Gastrocnemius medialis (tissue), 4 donors: ENCODE data around the gene CDY2A. TPM values are rescaled to one million over a fixed set of nuclear protein-coding genes. Genes with fewer than 3 reads are reported as not detected.
"Not testable (repeated sequence)": the region's sequence is repeated elsewhere in the genome, so short reads cannot be mapped to it uniquely, and the experiment has no call there.

Experiments used
- ATAC-seq, 2 donors: fragments of 150-250 bp; one replicate each; pipeline ENCODE4 v1.9.1; 2016
- DNase-seq, 2 donors: peaks; one replicate each; pipeline ENCODE4 v3.0.0-alpha.2; 2019
- H3K27ac ChIP-seq, 4 donors: fragments of 200-600 bp; sonication (generic); 1 replicate in 1 of 4; 2 replicates in 3 of 4; pipeline ENCODE4 v1.5.1; 2016 to 2018; ENCODE audit warnings: mild to moderate bottlenecking in 2 of 4, moderate library complexity in 1 of 4
- H3K27me3 ChIP-seq, 3 donors: fragments of 200-600 bp; sonication (generic) in 2 of 3; 1 replicate in 1 of 3; 2 replicates in 2 of 3; pipeline versions ENCODE4 v1.5.1 to v1.6.0; 2016 to 2019; ENCODE audit warnings: mild to moderate bottlenecking in 1 of 3, moderate library complexity in 1 of 3
- H3K36me3 ChIP-seq, 2 donors: fragments of 200-600 bp; sonication (generic) in 1 of 2; one replicate each; pipeline ENCODE4 v1.5.1; 2017 to 2018
- H3K4me1 ChIP-seq, 2 donors: fragments of 200-600 bp; sonication (generic) in 1 of 2; one replicate each; pipeline ENCODE4 v1.5.1; 2016 to 2017; ENCODE audit warnings: mild to moderate bottlenecking in 2 of 2
- H3K4me3 ChIP-seq, 4 donors: fragments of 200-600 bp; sonication (generic) in 3 of 4; 1 replicate in 1 of 4; 2 replicates in 3 of 4; pipeline ENCODE4 v1.5.1; 2016 to 2019; ENCODE audit warnings: mild to moderate bottlenecking in 2 of 4
- H3K9me3 ChIP-seq, 3 donors: fragments of 200-600 bp; sonication (generic) in 2 of 3; 1 replicate in 1 of 3; 2 replicates in 2 of 3; pipeline ENCODE4 v1.5.1; 2016 to 2019
- in situ Hi-C, 4 donors: fragments of 200-750 bp; cut with MboI; loops; one replicate each; pipeline versions ENCODE4 v1.15.0 to v1.8.0; 2017; ENCODE audit warnings: low sequenced_read_pairs in 4 of 4
- intact Hi-C: fragments of 100-400 bp; cut with DNase I; formaldehyde crosslinking; loops from one replicate; pipeline ENCODE4 v1.15.1; 2023; ENCODE audit warnings: low total_unique reads
- total RNA-seq, 4 donors: library from RNA; depleted of rRNA; stranded (reverse); fragments of >200 nt; gene quantifications; one replicate each; pipeline versions ENCODE4 v1.1.0 to v1.2.3, GENCODE V29; 2016

The CDY2A gene
- total RNA-seq, 4 donors from 2014 or later: not detected

DNA sequence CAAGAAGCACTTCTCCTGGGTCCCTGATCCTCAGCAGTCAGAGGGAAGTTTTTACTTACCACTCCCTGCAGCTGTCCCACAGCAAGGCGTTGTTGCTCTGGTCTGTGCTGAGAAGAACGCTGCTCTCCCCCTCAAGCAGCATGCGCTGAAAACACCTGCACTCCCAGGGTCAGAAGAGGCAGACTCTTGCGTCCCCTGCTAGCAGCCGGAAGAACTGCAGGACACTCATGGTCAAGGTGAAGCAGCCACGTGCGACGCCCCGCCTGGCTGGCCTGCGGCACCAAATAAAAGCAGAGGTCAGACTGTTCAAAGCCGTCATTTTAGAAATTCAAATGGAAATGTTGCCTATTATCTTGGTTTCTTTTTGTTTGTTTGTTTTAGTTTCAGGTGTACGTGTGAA is 47.9 kb downstream of the CDY2A start:
- DNase-seq, H3K27me3 ChIP-seq, ATAC-seq, H3K9me3 ChIP-seq, intact Hi-C loops, in situ Hi-C loops, H3K4me3 ChIP-seq, H3K4me1 ChIP-seq, H3K36me3 ChIP-seq, H3K27ac ChIP-seq: not testable (repeated sequence)

Other genes starting within 250 kb of the CDY2A start
- gene CDY2B, start 145.6 kb upstream of the CDY2A start, total RNA-seq: not detected